HG02588 (cell line): Measurements from ENCODE around the gene ITGA3.

Source experiments
- ATAC-seq: cut with Tn5 transposase; IDR thresholded peaks from one replicate; pipeline ENCODE4 v1.9.1; 2021; ENCODE audit warnings: mild to moderate bottlenecking, moderate library complexity; ENCODE audit not compliant: unreplicated experiment

The ITGA3 gene

GRCh38 chr17:50066995-50067394, 11.1 kb downstream of the ITGA3 start:
- ATAC-seq = no peak

DNA sequence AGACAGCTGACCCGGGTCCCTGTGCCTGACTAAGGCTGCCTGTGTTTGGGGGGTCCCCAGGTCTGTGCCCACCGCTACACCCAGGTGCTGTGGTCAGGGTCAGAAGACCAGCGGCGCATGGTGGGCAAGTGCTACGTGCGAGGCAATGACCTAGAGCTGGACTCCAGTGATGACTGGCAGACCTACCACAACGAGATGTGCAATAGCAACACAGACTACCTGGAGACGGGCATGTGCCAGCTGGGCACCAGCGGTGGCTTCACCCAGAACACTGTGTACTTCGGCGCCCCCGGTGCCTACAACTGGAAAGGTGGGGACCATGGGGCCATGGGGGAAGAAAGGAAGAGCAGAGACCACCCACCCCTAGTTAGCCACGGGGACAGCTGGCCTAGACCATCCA, 12.1 kb downstream of the ITGA3 start:
- ATAC-seq = no peak

- no peak for ATAC-seq
These were observed 15.2 kb downstream of the ITGA3 start for GRCh38 chr17:50070908-50071680.

- ATAC-seq = no peak
These were observed 15.8 kb downstream of the ITGA3 start for GRCh38 chr17:50071692-50072091.

DNA sequence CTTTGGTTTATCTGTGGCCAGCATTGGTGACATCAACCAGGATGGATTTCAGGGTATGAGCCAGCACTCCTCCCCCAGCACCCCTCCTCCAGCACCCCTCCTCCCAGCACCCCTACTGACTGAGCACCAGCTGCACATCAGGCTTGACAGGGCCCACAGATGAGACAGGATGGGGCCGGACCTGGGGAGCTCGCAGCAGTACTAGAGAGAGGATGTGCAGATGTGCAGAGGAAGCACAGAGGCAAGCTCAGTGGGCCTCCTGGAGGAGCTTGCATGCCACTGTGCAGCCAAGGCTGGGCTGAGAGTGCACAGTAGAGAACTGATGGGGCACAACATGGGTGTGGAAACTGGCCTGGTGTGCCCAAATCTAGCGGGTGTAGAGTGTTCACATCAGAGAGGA, 16.2 kb downstream of the ITGA3 start:
- no peak for ATAC-seq

GRCh38 chr17:50072925-50073324, 17.0 kb downstream of the ITGA3 start:
- no peak for ATAC-seq

- ATAC-seq = no peak
These were observed 18.3 kb downstream of the ITGA3 start for GRCh38 chr17:50074227-50074626.

DNA sequence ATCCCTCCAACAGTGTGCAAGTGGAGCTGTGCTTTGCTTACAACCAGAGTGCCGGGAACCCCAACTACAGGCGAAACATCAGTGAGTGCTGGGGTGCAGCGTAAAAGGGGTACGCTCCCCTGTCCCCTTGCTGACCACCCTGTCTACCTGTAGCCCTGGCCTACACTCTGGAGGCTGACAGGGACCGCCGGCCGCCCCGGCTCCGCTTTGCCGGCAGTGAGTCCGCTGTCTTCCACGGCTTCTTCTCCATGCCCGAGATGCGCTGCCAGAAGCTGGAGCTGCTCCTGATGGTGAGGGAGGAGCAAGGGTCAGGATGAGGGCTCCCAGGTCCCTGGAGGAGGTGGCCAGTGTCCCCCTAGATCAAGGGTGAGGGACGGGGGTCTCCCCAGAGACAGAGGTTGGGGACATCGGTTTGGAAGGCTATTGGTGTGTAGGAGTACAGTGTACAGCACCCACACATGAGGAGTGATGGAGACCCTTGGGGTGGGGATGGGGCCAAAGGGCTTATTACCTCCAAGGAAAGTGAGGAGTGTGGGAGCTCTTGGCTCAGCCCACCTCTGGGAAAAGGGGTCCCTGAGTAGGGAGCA, 19.6 kb downstream of the ITGA3 start:
- ATAC-seq = no peak

- no peak for ATAC-seq
These were observed 20.3 kb downstream of the ITGA3 start for GRCh38 chr17:50076221-50076590.

DNA sequence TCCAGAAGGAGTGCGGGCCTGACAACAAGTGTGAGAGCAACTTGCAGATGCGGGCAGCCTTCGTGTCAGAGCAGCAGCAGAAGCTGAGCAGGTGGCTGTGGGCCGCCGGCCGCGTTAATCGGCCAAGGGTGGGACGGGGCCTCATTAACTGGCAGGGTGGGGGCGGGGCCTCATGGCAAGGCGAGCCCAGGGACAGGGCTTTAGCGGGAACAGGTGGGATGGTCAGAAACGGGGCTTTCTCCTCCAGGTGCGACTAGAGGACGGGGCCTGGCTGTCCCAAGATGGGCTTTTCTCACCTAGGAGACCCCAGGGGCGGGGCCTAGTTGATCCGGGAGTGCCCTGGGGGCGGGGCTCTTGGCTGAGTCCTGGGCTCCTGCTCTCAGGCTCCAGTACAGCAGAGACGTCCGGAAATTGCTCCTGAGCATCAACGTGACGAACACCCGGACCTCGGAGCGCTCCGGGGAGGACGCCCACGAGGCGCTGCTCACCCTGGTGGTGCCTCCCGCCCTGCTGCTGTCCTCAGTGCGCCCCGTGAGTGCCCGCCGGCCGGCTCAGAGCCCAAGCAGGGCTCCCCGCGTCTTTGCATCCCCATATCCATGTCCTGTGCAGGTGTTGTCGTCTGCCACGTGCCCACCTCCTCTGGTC, 20.8 kb downstream of the ITGA3 start:
- ATAC-seq = no peak

DNA sequence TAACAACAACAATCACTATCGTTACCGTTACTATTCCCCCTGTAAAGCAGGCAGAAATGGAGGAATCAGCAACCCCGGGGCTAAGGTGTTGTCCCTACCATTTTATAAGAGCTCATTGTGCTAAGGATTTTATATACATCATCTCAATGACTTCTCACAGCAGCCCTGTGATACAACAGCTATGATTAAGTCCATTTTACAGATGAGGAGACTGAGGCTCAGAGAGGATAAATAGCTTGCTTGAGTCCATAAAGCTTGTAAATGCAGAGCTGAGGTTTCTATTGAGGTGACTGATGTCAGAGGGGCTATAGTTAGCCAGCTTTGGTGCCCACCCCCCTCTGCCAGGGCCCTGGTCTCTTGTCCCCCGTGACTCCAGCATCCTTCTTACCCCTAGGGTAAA, 22.5 kb downstream of the ITGA3 start:
- ATAC-seq = no peak

GRCh38 chr17:50079334-50080095, 23.6 kb downstream of the ITGA3 start:
- ATAC-seq = no peak

- ATAC-seq = no peak
These were observed 24.2 kb downstream of the ITGA3 start for GRCh38 chr17:50080096-50080480.

- ATAC-seq = no peak
These were observed 24.9 kb downstream of the ITGA3 start for GRCh38 chr17:50080827-50081226.

- ATAC-seq = no peak
These were observed 25.8 kb downstream of the ITGA3 start for GRCh38 chr17:50081757-50082156.

- peak; percentile 63 for ATAC-seq
These were observed 31.5 kb downstream of the ITGA3 start for GRCh38 chr17:50087246-50087911.

GRCh38 chr17:50087912-50088405, 32.0 kb downstream of the ITGA3 start:
- ATAC-seq = no peak

GRCh38 chr17:50088952-50089825, 33.3 kb downstream of the ITGA3 start:
- ATAC-seq = no peak

DNA sequence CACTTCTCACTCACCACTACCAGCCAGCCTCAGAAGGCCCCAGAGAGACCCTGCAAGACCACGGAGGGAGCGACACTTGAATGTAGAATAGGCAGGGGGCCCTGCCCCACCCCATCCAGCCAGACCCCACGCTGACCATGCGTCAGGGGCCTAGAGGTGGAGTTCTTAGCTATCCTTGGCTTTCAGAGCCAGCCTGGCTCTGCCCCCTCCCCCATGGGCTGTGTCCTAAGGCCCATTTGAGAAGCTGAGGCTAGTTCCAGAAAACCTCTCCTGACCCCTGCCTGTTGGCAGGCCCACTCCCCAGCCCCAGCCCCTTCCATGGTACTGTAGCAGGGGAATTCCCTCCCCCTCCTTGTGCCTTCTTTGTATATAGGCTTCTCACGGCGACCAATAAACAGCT, 34.2 kb downstream of the ITGA3 start:
- ATAC-seq = no peak
